Ovary (tissue), 9 donors: ENCODE data around the gene RPP25. TPM values are rescaled to one million over a fixed set of nuclear protein-coding genes. Genes with fewer than 3 reads are reported as not detected.
A peak's percentile ranks its signal among the peaks of the same experiment; 100 is the strongest.
"Not testable (repeated sequence)": the region's sequence is repeated elsewhere in the genome, so short reads cannot be mapped to it uniquely, and the experiment has no call there.

Experiments
- DNase-seq, 5 donors: peaks; one replicate each; pipeline ENCODE4 v3.0.0-alpha.2; 2019 to 2020
- H3K27ac ChIP-seq, 2 donors: fragments of 200-600 bp; one replicate each; pipeline versions ENCODE4 v1.5.1 to v1.8.0; 2019 to 2022
- H3K27me3 ChIP-seq: fragments of 200-600 bp; one replicate; pipeline ENCODE4 v1.8.0; 2022
- H3K36me3 ChIP-seq: fragments of 200-600 bp; sonication (generic); one replicate; pipeline ENCODE4 v1.5.1; 2019
- H3K4me1 ChIP-seq: one replicate; pipeline ENCODE4 v1.8.1; 2013; ENCODE audit warnings: mild to moderate bottlenecking, moderate library complexity; ENCODE audit not compliant: insufficient read depth
- H3K4me3 ChIP-seq: fragments of 200-600 bp; sonication (generic); one replicate; pipeline ENCODE4 v1.5.1; 2017
- H3K9me3 ChIP-seq, 2 donors: fragments of 200-600 bp in 1 of 2; sonication (generic) in 1 of 2; one replicate each; pipeline versions ENCODE4 v1.5.1 to v1.8.1; 2013 to 2019; ENCODE audit warnings: mild to moderate bottlenecking in 1 of 2, moderate library complexity in 1 of 2
- EP300 ChIP-seq: sonication (generic); formaldehyde crosslinking; IDR thresholded peaks from one replicate; pipeline ENCODE4 v1.6.1; 2017; ENCODE audit warnings: antibody characterized with exemption
- POLR2A ChIP-seq: fragments of 450-650 bp; IDR thresholded peaks from one replicate; pipeline ENCODE4 v1.6.1; 2017; ENCODE audit warnings: antibody characterized with exemption, mild to moderate bottlenecking, moderate library complexity
- WGBS, 3 donors: extraction: QIAGEN DNeasy Blood & Tissue Kit in 1 of 3; methylation state at CpG; one replicate each; pipeline versions ENCODE4 v1.1.5 to v1.1.7; 2013 to 2017; 5-methylcytosine and 5-hydroxymethylcytosine counted together
- intact Hi-C, 4 donors: fragments of 100-400 bp; cut with DNase I; formaldehyde crosslinking; loops; one replicate each; pipeline versions ENCODE4 v1.11.0 to v1.15.1; 2022 to 2023
- polyA plus RNA-seq, 2 donors: library from polyadenylated mRNA; stranded (reverse); fragments of 200-250 nt in 1 of 2; fragments of 350-450 nt in 1 of 2; fragmentation: Illumina TruSeq in 1 of 2; extraction: RNeasy Lipid Tissue Mini Kit (QIAGEN cat#74804) in 1 of 2; gene quantifications; one replicate each; pipeline ENCODE4 v1.2.3, GENCODE V29; 2013 to 2014
- total RNA-seq, 7 donors: library from RNA; depleted of rRNA in 2 of 7; stranded (reverse); fragments of >200 nt in 2 of 7; fragmentation: NEBNext Ultra II Directional in 3 of 7; extraction: Animal tissue kit (Norgen Biotek cat#: 25700) in 3 of 7; gene quantifications; one replicate each; pipeline versions ENCODE4 v1.1.0 to v1.2.4, GENCODE V29; 2016 to 2023
- TF ChIP-seq, protein P1 (sequence below), 3 donors: fragments of 450-650 bp in 2 of 3; fragments of 200-600 bp in 1 of 3; IDR thresholded peaks; one replicate each; pipeline versions ENCODE4 v1.5.1 to v1.8.0; 2016 to 2022; ENCODE audit warnings: antibody characterized with exemption in 3 of 3, mild to moderate bottlenecking in 1 of 3
- donor health status: DM: no; HTN: no; CAD: no; lungs with moderate emphysema.
- donor health status: DM: no; HTN: no; CAD: no.
- donor health status: Bipolar disorder and iron deficiency.
- donor health status: DM: yes; HTN: yes; CAD: no.
- donor health status: DM: no; HTN: no; CAD: no.
- donor health status: DM: yes; HTN: yes; CAD: no.

The RPP25 gene
- total and polyA plus RNA-seq, 9 donors, result 13.6 to 41.2 (median 28.1) TPM

DNA sequence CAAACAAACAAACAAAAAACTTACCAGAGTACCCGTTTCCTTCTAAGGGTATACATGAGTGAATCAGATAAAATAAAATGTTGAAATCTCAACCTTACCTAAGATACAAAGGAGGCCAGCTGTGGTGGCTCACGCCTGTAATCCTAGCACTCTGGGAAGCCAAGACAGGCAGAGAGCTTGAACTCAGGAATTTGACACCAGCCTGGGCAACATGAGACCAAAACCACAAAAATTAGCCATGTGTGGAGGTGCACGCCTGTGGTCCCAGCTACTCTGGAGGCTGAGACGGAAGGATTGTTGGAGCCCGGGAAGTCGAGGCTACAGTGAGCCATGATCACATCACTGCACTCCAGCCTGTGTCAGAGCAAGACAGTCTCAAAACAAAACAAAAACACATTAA is 38.9 kb downstream of the RPP25 start:
- WGBS, 3 donors, result 92 to 94% (median 94%) methylated on average over 6 of the region's 6 CpGs
- Histone ChIP-seq H3K4me3 (no peak overlapping the region), H3K36me3 (no peaks in the 10 kb centered on the region), H3K27me3 (no peaks in the 10 kb centered on the region), H3K4me1 (no peaks in the 10 kb centered on the region), H3K27ac (no peak overlapping the region), H3K9me3 (no peaks in the 10 kb centered on the region)
- intact Hi-C loops, result no loop called here
- TF ChIP-seq POLR2A (no peak), EP300 (no peak)
- TF ChIP-seq, protein P1, sequence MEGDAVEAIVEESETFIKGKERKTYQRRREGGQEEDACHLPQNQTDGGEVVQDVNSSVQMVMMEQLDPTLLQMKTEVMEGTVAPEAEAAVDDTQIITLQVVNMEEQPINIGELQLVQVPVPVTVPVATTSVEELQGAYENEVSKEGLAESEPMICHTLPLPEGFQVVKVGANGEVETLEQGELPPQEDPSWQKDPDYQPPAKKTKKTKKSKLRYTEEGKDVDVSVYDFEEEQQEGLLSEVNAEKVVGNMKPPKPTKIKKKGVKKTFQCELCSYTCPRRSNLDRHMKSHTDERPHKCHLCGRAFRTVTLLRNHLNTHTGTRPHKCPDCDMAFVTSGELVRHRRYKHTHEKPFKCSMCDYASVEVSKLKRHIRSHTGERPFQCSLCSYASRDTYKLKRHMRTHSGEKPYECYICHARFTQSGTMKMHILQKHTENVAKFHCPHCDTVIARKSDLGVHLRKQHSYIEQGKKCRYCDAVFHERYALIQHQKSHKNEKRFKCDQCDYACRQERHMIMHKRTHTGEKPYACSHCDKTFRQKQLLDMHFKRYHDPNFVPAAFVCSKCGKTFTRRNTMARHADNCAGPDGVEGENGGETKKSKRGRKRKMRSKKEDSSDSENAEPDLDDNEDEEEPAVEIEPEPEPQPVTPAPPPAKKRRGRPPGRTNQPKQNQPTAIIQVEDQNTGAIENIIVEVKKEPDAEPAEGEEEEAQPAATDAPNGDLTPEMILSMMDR (IDR thresholded peaks at IDR 0.05), result no peak
- no peak for DNase-seq

DNA sequence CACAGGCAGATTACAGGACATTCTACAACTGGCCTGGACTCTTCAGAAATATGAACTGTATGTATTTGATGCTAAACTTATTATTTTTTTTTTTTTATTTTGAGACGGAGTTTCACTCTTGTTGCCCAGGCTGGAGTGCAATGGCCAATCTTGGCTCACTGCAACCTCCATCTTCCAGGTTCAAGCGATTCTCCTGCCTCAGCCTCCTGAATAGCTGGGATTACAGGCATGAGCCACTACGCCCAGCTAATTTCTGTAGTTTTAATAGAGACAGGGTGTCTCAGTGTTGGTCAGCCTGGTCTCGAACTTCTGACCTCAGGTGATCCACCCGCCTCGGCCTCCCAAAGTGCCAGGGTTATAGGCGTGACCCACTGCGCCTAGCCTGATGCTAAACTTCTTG is 42.8 kb downstream of the RPP25 start:
- H3K4me1 ChIP-seq, H3K4me3 ChIP-seq, H3K27me3 ChIP-seq, intact Hi-C loops, H3K36me3 ChIP-seq, H3K27ac ChIP-seq, DNase-seq, H3K9me3 ChIP-seq: not testable (repeated sequence)
- WGBS, 3 donors, result 93 to 94% (median 93%) methylated on average over 8 of the region's 8 CpGs

DNA sequence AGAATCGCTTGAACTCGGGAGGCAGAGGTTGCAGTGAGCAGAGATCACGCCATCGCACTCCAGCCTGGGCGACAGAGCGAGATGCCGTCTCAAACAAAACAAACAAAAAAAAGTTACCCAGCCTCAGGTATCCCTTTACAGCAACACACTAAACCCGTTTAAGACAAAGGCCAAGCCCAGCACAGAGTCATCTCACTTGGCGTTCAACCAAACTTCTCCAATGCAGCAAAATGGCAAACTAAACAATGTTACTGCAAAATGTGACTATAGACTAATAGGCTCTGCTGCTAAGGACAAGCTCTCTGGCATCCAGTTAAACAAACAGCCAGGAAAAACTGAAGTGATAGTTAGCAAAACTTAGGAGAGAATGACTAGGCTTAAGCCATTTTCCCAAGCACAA is 43.5 kb downstream of the RPP25 start:
- Histone ChIP-seq H3K9me3 (no peaks in the 10 kb centered on the region), H3K4me3 (no peak overlapping the region), H3K27me3 (no peaks in the 10 kb centered on the region), H3K4me1 (no peaks in the 10 kb centered on the region), H3K27ac (no peak overlapping the region), H3K36me3 (no peaks in the 10 kb centered on the region)
- no peak for DNase-seq
- TF ChIP-seq EP300, result no peak
- TF ChIP-seq, protein P1 (IDR thresholded peaks at IDR 0.05), result no peak
- TF ChIP-seq POLR2A, result no peak
- 85 to 89% (median 87%) methylated on average over 9 of the region's 9 CpGs for WGBS, 3 donors
- intact Hi-C loops, result no loop called here

DNA sequence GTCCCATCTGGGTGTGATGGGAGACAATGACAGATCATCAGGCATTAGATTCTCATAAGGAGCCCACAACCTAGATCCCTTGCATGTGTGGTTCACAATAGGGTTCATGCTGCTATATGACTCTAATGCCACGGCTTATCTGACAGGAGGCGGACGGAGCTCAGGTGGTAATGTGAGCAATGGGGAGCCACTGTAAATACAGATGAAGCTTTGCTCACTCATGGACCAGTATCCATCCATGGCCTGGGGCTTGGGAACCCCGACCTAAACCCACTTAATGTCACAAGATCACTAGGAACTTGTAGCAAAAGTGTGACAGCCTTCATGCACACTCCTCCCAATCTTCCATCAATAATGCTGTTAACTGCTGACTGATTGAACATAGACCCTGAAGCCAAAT is 47.9 kb downstream of the RPP25 start:
- H3K27ac ChIP-seq, result no peak overlapping the region
- no peak for DNase-seq
- intact Hi-C loops, result loop anchor here in 1 of 4 donors (10.0 kb wide), 1 partner anchor 64 kb away; the partner anchor contains the start of gene ULK3

DNA sequence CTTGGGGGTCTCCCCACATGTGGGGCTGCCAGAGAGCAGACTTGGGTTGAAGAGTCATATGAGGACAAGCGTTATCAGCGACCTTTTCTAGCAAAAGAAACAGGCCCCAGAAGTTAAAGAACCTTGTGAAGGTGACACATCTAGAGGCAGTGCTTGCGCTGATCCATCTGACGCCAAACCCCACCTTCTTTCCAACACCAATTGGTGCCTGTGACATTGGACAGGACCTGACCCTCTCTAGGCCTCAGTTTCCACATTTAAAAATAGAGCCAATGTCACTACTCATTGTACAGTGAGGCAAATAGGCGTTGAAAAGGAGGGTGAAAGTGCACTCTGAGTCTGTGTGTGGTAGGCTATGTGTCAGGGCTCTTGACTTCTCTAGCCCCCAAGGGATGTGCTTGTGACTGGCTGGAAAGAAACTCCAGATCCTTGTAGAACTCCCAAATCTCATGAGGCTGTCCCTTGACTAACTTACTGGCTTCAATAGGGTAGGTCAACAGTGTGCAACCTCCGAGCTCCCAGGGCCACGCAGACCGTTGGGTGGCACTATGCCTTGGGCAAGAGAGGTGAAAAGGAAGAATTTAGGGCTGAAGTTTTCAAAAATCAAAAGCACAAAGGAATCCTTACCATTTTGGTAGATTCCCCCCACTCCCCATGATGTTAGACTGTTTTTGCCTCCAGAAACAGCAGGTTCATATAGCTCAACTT is 49.3 kb downstream of the RPP25 start:
- TF ChIP-seq POLR2A (no peak), EP300 (no peak)
- TF ChIP-seq, protein P1 (IDR thresholded peaks at IDR 0.05), result no peak
- Histone ChIP-seq H3K4me3 (peak overlapping the region; percentile 76), H3K36me3 (no peaks in the 10 kb centered on the region), H3K27me3 (no peaks in the 10 kb centered on the region), H3K9me3 (no peaks in the 10 kb centered on the region), H3K27ac (peak overlapping the region; percentile 73 to 78), H3K4me1 (peaks cover 5% of the 10 kb centered on the region)
- intact Hi-C loops, result loop anchor here in 1 of 4 donors (10.0 kb wide), 1 partner anchor 63 kb away; the partner anchor contains the start of gene ULK3
- 43 to 46% (median 44%) methylated on average over 8 of the region's 8 CpGs for WGBS, 3 donors
- no peak for DNase-seq

More for the DNA sequence above, 47.9 kb downstream of the RPP25 start:
- Histone ChIP-seq H3K4me1 (peaks cover 5% of the 10 kb centered on the region), H3K27me3 (no peaks in the 10 kb centered on the region), H3K4me3 (no peak overlapping the region), H3K9me3 (no peaks in the 10 kb centered on the region), H3K36me3 (no peaks in the 10 kb centered on the region)
- TF ChIP-seq, protein P1 (IDR thresholded peaks at IDR 0.05), result no peak
- 91 to 95% (median 92%) methylated on average over 4 of the region's 4 CpGs for WGBS, 3 donors
